Progenitor cell of endocrine pancreas (in vitro differentiated cells): ENCODE data around the gene EIF5AL1. TPM values are rescaled to one million over a fixed set of nuclear protein-coding genes. Genes with fewer than 3 reads are reported as not detected.

Source experiments
- DNase-seq: peaks from one replicate; pipeline ENCODE4 v3.0.0; 2021; ENCODE audit warnings: low spot score; ENCODE audit not compliant: unreplicated experiment
- H3K27ac Mint-ChIP-seq: 2 replicates; pipeline ENCODE4 v1.8.0; 2021; ENCODE audit warnings: mild to moderate bottlenecking, moderate library complexity, mixed read lengths
- H3K27me3 Mint-ChIP-seq: 2 replicates; pipeline ENCODE4 v1.8.0; 2021; ENCODE audit warnings: mixed read lengths
- H3K36me3 Mint-ChIP-seq: 2 replicates; pipeline ENCODE4 v1.8.0; 2022; ENCODE audit warnings: mixed read lengths; ENCODE audit not compliant: insufficient read depth
- H3K4me1 Mint-ChIP-seq: 2 replicates; pipeline ENCODE4 v1.8.0; 2021; ENCODE audit warnings: low read depth, mixed read lengths
- H3K4me3 Mint-ChIP-seq: 2 replicates; pipeline ENCODE4 v1.8.0; 2021; ENCODE audit warnings: low read depth, mild to moderate bottlenecking, moderate library complexity, mixed read lengths
- H3K9me3 Mint-ChIP-seq: 2 replicates; pipeline ENCODE4 v1.8.0; 2021; ENCODE audit warnings: low read depth, mixed read lengths
- CTCF ChIP-seq: fragments of 200-600 bp; sonication (generic); IDR thresholded peaks from one replicate; pipeline ENCODE4 v1.5.0; 2021; ENCODE audit warnings: antibody characterized with exemption, mild to moderate bottlenecking; ENCODE audit not compliant: unreplicated experiment
- total RNA-seq: library from RNA; stranded (reverse); gene quantifications from 2 replicates; pipeline ENCODE4 v1.2.1, GENCODE V29; 2021

EIF5AL1 gene
- total RNA-seq, 1 donor from 2014 or later = 0.12 TPM

DNA sequence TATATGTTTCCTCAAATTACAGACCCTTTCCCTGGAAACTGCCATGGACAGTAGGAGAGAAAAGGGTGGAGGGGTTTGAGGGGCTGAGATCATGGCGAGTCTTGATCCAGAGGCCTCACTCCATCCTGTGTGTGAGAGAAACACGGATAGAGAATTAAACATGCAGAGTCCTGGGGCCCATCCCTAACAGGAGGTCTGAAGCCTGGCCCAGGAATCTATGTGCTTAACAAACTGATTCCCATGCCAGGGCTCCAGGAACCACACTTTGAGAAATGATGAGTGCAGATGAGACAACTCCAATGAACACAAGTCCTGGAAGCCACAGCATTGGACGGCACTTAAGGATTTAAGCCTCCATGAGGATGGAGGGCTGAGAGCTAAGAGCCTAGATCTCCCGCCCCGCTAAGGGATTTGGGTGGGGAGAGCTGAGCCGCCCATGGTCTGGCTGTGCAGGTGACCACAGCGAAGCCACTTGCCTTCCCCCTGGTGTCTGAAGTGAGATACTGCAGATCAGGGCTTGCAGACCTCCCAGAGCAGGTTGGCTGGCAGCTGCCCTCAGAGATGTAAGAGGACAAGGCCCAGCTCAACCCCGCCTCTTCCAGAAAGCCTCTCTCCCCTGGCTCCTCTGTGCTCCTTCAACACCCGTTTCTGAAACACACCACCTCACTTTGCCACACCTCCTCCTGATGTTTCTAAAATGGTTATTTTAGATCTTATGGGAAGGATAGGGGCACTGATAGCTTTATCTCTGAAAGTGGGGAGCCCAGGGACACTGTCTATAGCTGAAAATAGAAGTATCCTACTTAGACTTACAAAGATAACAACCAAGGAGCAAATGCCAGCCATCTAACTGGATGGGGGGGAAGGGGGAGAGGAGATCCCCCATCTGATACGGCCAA lies 24.8 kb upstream of the EIF5AL1 start:
- Mint-ChIP-seq H3K27ac (no peak overlapping the region), H3K9me3 (no peaks in the 10 kb centered on the region)
- peak; percentile 61 for DNase-seq

GRCh38 chr10:79488336-79488735 lies 24.0 kb upstream of the EIF5AL1 start:
- Mint-ChIP-seq H3K27me3 (peaks cover 22% of the 10 kb centered on the region), H3K36me3 (no peaks in the 10 kb centered on the region), H3K27ac (no peak overlapping the region), H3K9me3 (no peaks in the 10 kb centered on the region), H3K4me1 (no peaks in the 10 kb centered on the region), H3K4me3 (no peak overlapping the region)
- TF ChIP-seq CTCF = no peak
- no peak for DNase-seq

More for the DNA sequence above, 24.8 kb upstream of the EIF5AL1 start:
- H3K27me3 Mint-ChIP-seq = peaks cover 16% of the 10 kb centered on the region
- H3K4me1 Mint-ChIP-seq = no peaks in the 10 kb centered on the region
- no peak overlapping the region for H3K4me3 Mint-ChIP-seq
- no peaks in the 10 kb centered on the region for H3K36me3 Mint-ChIP-seq
- TF ChIP-seq CTCF = peak; percentile 76

- TF ChIP-seq CTCF = no peak
- Mint-ChIP-seq H3K27me3 (peaks cover 27% of the 10 kb centered on the region), H3K4me1 (no peaks in the 10 kb centered on the region), H3K4me3 (no peak overlapping the region), H3K27ac (no peak overlapping the region), H3K9me3 (no peaks in the 10 kb centered on the region), H3K36me3 (no peaks in the 10 kb centered on the region)
- DNase-seq = no peak
Observed at GRCh38 chr10:79488870-79489269, 23.5 kb upstream of the EIF5AL1 start.

DNA sequence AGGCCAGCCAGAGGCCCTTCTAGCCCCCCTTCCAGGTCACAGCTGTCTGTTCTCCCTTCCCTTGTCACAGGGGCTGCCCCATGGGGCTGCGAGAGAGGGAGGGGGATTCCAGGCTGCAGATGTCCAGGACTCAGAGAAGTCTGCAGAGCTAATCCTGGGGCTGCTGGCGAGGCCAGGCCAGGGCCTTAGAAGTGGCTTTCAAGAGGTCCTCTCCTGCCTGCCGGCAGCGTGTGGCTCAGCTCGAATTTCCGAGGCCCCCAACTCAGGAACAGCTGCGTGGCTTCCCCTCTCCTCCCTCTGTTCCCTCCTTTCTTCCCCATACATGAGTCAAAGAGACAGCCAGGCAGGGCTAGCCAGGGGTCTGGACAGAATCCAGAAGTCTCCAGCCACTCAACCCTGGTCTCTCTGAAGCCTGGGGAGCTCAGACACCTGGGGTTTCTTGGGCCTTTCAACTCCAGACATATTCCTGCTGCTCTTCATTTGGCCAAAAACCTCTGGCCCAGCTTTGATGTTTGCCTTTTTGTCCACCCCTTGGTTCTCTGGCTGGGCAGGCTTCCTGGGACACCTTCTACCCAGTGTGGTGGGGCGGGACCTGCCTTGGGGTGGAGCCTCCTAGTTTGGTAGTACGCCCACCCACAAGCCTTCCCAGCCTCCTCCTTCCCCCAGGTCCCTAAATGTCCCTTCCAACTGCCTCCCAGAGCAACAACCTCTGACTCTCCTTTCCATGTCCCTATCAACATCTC lies 21.8 kb upstream of the EIF5AL1 start:
- peaks cover 40% of the 10 kb centered on the region for H3K27me3 Mint-ChIP-seq
- no peak overlapping the region for H3K27ac Mint-ChIP-seq
- H3K36me3 Mint-ChIP-seq = no peaks in the 10 kb centered on the region
- no peak for DNase-seq
- no peak overlapping the region for H3K4me3 Mint-ChIP-seq
- no peaks in the 10 kb centered on the region for H3K4me1 Mint-ChIP-seq
- no peaks in the 10 kb centered on the region for H3K9me3 Mint-ChIP-seq
- no peak for TF ChIP-seq CTCF

DNA sequence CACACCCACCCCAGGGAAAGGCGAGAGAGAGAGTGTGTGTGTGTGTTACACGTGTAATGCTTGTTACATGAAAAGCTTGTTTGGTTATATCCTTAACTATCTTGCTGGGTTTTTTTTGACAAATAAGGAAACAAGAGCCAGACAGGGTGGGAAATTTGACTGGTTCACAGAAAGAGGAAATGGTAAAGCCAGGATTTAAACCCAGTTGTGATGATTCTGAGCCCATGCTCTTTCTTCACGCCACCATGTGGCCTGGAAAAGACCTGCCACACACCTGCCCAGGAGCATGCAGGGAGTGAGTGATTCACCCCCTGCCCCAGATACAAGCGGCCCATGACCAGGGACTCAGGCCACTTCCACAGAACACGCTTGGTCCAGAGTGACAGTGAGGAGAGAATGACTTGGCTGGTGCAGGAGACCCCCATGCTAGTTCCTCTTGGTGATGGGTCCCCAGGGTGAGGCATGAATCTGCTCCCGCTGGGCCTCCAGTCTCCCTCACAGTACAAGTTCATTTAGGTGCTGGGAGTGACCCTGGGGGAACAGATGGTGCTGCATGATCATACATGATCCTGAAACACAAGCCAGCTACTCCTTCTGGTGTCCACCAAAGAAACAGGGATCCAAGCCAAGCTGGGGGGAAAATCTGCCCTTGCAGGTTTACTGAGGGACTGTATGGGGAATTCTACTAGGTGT lies 21.0 kb upstream of the EIF5AL1 start:
- H3K4me1 Mint-ChIP-seq = no peaks in the 10 kb centered on the region
- DNase-seq = no peak
- no peak overlapping the region for H3K27ac Mint-ChIP-seq
- TF ChIP-seq CTCF = peak; percentile 27
- H3K36me3 Mint-ChIP-seq = no peaks in the 10 kb centered on the region
- no peaks in the 10 kb centered on the region for H3K9me3 Mint-ChIP-seq
- no peak overlapping the region for H3K4me3 Mint-ChIP-seq
- H3K27me3 Mint-ChIP-seq = peaks cover 44% of the 10 kb centered on the region
